HepG2 (cell line): ENCODE results near the gene FGF19. TPM values are rescaled to one million over a fixed set of nuclear protein-coding genes. Genes with fewer than 3 reads are reported as not detected.
A peak's percentile ranks its signal among the peaks of the same experiment; 100 is the strongest.

Source experiments
- SALL2 ChIP-seq: sonication (generic); formaldehyde crosslinking; IDR thresholded peaks from 2 replicates; pipeline ENCODE4 v1.8.1; 2023; ENCODE audit warnings: mild to moderate bottlenecking, missing genetic modification reagents, inconsistent platforms
- polyA plus RNA-seq, 8 experiments: library from polyadenylated mRNA; depleted of rRNA in 3 of 8; stranded (reverse) in 7 of 8; unstranded in 1 of 8; fragments of >200 nt; fragmentation: Illumina TruSeq in 4 of 8; extraction: Trizol in 4 of 8; gene quantifications; 2 replicates each; pipeline versions ENCODE4 v1.2.1 to v1.2.3, GENCODE V29; 2011 to 2016; ENCODE audit warnings: low read depth in 4 of 8, missing spikeins in 1 of 8, mixed read lengths in 1 of 8; ENCODE audit not compliant: insufficient read depth in 1 of 8
- total RNA-seq, 5 experiments: library from RNA; depleted of rRNA; stranded (reverse); fragments of >200 nt; fragmentation: Illumina TruSeq; extraction: Trizol; gene quantifications; 2 replicates each; pipeline ENCODE4 v1.2.3, GENCODE V29; 2016; ENCODE audit warnings: low read depth in 1 of 5
- TF ChIP-seq, protein P1 (sequence below), 2 experiments: fragments of 450-650 bp in 1 of 2; sonication (generic) in 1 of 2; formaldehyde crosslinking in 1 of 2; IDR thresholded peaks; 2 replicates each; pipeline versions ENCODE4 v1.6.1 to v1.8.0; 2016 to 2022; ENCODE audit warnings: antibody characterized with exemption in 1 of 2, mild to moderate bottlenecking in 1 of 2, missing genetic modification reagents in 1 of 2
- TF ChIP-seq, protein P2 (sequence below): sonication (generic); formaldehyde crosslinking; IDR thresholded peaks from 2 replicates; pipeline ENCODE4 v1.5.0; 2020; ENCODE audit warnings: mild to moderate bottlenecking, missing genetic modification reagents, borderline replicate concordance

FGF19 gene
- total and polyA plus RNA-seq, 2 of the 13 experiments (the other 11 are each of a cell fraction or from before 2014, with no cell fraction given): 0.07 TPM; not detected in 1

GRCh38 chr11:69705351-69705811 is 1.6 kb upstream of the FGF19 start (continued):
- TF ChIP-seq, protein P1, sequence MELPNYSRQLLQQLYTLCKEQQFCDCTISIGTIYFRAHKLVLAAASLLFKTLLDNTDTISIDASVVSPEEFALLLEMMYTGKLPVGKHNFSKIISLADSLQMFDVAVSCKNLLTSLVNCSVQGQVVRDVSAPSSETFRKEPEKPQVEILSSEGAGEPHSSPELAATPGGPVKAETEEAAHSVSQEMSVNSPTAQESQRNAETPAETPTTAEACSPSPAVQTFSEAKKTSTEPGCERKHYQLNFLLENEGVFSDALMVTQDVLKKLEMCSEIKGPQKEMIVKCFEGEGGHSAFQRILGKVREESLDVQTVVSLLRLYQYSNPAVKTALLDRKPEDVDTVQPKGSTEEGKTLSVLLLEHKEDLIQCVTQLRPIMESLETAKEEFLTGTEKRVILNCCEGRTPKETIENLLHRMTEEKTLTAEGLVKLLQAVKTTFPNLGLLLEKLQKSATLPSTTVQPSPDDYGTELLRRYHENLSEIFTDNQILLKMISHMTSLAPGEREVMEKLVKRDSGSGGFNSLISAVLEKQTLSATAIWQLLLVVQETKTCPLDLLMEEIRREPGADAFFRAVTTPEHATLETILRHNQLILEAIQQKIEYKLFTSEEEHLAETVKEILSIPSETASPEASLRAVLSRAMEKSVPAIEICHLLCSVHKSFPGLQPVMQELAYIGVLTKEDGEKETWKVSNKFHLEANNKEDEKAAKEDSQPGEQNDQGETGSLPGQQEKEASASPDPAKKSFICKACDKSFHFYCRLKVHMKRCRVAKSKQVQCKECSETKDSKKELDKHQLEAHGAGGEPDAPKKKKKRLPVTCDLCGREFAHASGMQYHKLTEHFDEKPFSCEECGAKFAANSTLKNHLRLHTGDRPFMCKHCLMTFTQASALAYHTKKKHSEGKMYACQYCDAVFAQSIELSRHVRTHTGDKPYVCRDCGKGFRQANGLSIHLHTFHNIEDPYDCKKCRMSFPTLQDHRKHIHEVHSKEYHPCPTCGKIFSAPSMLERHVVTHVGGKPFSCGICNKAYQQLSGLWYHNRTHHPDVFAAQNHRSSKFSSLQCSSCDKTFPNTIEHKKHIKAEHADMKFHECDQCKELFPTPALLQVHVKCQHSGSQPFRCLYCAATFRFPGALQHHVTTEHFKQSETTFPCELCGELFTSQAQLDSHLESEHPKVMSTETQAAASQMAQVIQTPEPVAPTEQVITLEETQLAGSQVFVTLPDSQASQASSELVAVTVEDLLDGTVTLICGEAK (IDR thresholded peaks at IDR 0.05): no peak
- TF ChIP-seq, protein P1 (CRISPR knock-in tag; IDR thresholded peaks at IDR 0.05): no peak
- TF ChIP-seq, protein P2, sequence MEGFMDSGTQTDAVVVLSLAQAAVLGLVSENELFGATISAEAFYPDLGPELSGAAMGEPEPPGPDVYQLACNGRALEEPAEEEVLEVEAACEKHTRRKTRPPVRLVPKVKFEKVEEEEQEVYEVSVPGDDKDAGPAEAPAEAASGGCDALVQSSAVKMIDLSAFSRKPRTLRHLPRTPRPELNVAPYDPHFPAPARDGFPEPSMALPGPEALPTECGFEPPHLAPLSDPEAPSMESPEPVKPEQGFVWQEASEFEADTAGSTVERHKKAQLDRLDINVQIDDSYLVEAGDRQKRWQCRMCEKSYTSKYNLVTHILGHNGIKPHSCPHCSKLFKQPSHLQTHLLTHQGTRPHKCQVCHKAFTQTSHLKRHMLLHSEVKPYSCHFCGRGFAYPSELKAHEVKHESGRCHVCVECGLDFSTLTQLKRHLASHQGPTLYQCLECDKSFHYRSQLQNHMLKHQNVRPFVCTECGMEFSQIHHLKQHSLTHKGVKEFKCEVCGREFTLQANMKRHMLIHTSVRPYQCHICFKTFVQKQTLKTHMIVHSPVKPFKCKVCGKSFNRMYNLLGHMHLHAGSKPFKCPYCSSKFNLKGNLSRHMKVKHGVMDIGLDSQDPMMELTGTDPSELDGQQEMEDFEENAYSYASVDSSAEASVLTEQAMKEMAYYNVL (CRISPR knock-in tag): 0 out of 2 replicates have a peak, but pooled peaks have one; percentile 9
- peak; percentile 16; the same call in 1 of the 2 replicates for TF ChIP-seq SALL2 (CRISPR knock-in tag)
- TF ChIP-seq, all 625 proteins: peak for 2
